GM23338 (cell line): Measurements from ENCODE around the gene TAF15. TPM values are rescaled to one million over a fixed set of nuclear protein-coding genes. Genes with fewer than 3 reads are reported as not detected.

Source experiments
- ATAC-seq: fragments of 200-7000 bp; cut with Tn5 transposase; 3 replicates; pipeline ENCODE4 v1.9.1; 2020
- DNase-seq: peaks from one replicate; pipeline ENCODE4 v3.0.0-alpha.2; 2015; ENCODE audit warnings: low spot score
- H2AFZ ChIP-seq: fragments of 200-600 bp; sonication (generic); 2 replicates; pipeline ENCODE4 v1.8.0; 2016; ENCODE audit warnings: antibody characterized with exemption, mild to moderate bottlenecking, moderate library complexity
- H3F3A ChIP-seq: fragments of 200-600 bp; sonication (generic); replicated peaks from 2 replicates; pipeline ENCODE4 v1.8.0; 2017; ENCODE audit warnings: antibody characterized with exemption, mixed run types, low read depth
- H3K27ac ChIP-seq: fragments of 200-600 bp; sonication (generic); 2 replicates; pipeline ENCODE4 v1.6.1; 2016; ENCODE audit warnings: low read depth
- H3K27me3 ChIP-seq: fragments of 200-600 bp; sonication (generic); 2 replicates; pipeline ENCODE4 v1.8.0; 2016; ENCODE audit warnings: mild to moderate bottlenecking, mixed run types, moderate library complexity; ENCODE audit not compliant: insufficient read depth
- H3K36me3 ChIP-seq: fragments of 200-600 bp; sonication (generic); 2 replicates; pipeline ENCODE4 v1.8.0; 2016; ENCODE audit warnings: mild to moderate bottlenecking; ENCODE audit not compliant: insufficient read depth
- H3K4me1 ChIP-seq: fragments of 200-600 bp; sonication (generic); 2 replicates; pipeline ENCODE4 v1.8.0; 2016; ENCODE audit warnings: mild to moderate bottlenecking, moderate library complexity; ENCODE audit not compliant: insufficient read depth
- H3K4me2 ChIP-seq: fragments of 200-600 bp; sonication (generic); 2 replicates; pipeline ENCODE4 v1.7.1; 2017; ENCODE audit warnings: mixed run types
- H3K4me3 ChIP-seq: fragments of 200-600 bp; sonication (generic); 2 replicates; pipeline ENCODE4 v1.6.1; 2016; ENCODE audit warnings: mixed run types
- H3K79me2 ChIP-seq: fragments of 200-600 bp; sonication (generic); replicated peaks from 2 replicates; pipeline ENCODE4 v1.8.0; 2017; ENCODE audit warnings: mild to moderate bottlenecking; ENCODE audit not compliant: insufficient read depth
- H3K9me2 ChIP-seq: fragments of 200-600 bp; sonication (generic); 2 replicates; pipeline ENCODE4 v1.8.0; 2017; ENCODE audit not compliant: insufficient read depth
- H4K20me1 ChIP-seq: fragments of 200-600 bp; sonication (generic); replicated peaks from 2 replicates; pipeline ENCODE4 v1.8.0; 2017; ENCODE audit warnings: mild to moderate bottlenecking; ENCODE audit not compliant: insufficient read depth
- H3K27ac Mint-ChIP-seq: 2 replicates; pipeline ENCODE4 v1.8.0; 2020; ENCODE audit warnings: inconsistent platforms, mild to moderate bottlenecking, moderate library complexity, mixed read lengths
- H3K27me3 Mint-ChIP-seq: 3 replicates; pipeline ENCODE4 v1.8.0; 2022; ENCODE audit warnings: low read depth, mild to moderate bottlenecking, moderate library complexity, mixed read lengths, inconsistent platforms; ENCODE audit not compliant: insufficient read depth, poor library complexity
- H3K36me3 Mint-ChIP-seq: 3 replicates; pipeline ENCODE4 v1.8.0; 2021; ENCODE audit warnings: low read depth, mild to moderate bottlenecking, inconsistent platforms, moderate library complexity, mixed read lengths
- H3K4me1 Mint-ChIP-seq: 3 replicates; pipeline ENCODE4 v1.8.0; 2020; ENCODE audit warnings: mild to moderate bottlenecking, inconsistent platforms, mixed read lengths
- H3K4me3 Mint-ChIP-seq: 3 replicates; pipeline ENCODE4 v1.8.0; 2021; ENCODE audit warnings: moderate library complexity, mild to moderate bottlenecking, inconsistent platforms, mixed read lengths
- H3K9me3 Mint-ChIP-seq: 3 replicates; pipeline ENCODE4 v1.8.0; 2020; ENCODE audit warnings: moderate library complexity, mild to moderate bottlenecking, inconsistent platforms, mixed read lengths
- CREB1 ChIP-seq: fragments of 250-450 bp; sonication (Bioruptor Pico); IDR thresholded peaks from 2 replicates; pipeline ENCODE4 v1.5.0; 2020; ENCODE audit warnings: low read depth, mild to moderate bottlenecking, moderate library complexity
- CTCF ChIP-seq, 2 experiments: fragments of 200-600 bp in 1 of 2; sonication (generic) in 1 of 2; conservative IDR thresholded peaks; 2 replicates each; pipeline versions ENCODE4 v1.5.1 to v1.6.1; 2016 to 2017; ENCODE audit warnings: antibody characterized with exemption in 2 of 2, low read depth in 2 of 2, mild to moderate bottlenecking in 2 of 2, moderate library complexity in 1 of 2
- ETS1 ChIP-seq: IDR thresholded peaks from 2 replicates; pipeline ENCODE4 v1.6.1; 2016; ENCODE audit warnings: antibody characterized with exemption
- EZH2phosphoT487 ChIP-seq: fragments of 200-600 bp; sonication (generic); IDR thresholded peaks from one replicate; pipeline ENCODE4 v1.8.1; 2018; ENCODE audit warnings: antibody characterized with exemption; ENCODE audit not compliant: unreplicated experiment
- NANOG ChIP-seq: IDR thresholded peaks from 2 replicates; pipeline ENCODE4 v1.6.1; 2016; ENCODE audit warnings: antibody characterized with exemption, borderline replicate concordance
- POLR2AphosphoS5 ChIP-seq: IDR thresholded peaks from 2 replicates; pipeline ENCODE4 v1.6.1; 2016; ENCODE audit warnings: antibody characterized with exemption, low read depth
- REST ChIP-seq: IDR thresholded peaks from one replicate; pipeline ENCODE4 v1.6.1; 2018; ENCODE audit warnings: antibody characterized with exemption; ENCODE audit not compliant: unreplicated experiment
- STAT1 ChIP-seq: IDR thresholded peaks from one replicate; pipeline ENCODE4 v1.6.1; 2016; ENCODE audit warnings: antibody characterized with exemption; ENCODE audit not compliant: unreplicated experiment
- ZNF114 ChIP-seq: fragments of 250-450 bp; sonication (Bioruptor Pico); IDR thresholded peaks from 2 replicates; pipeline ENCODE4 v1.5.0; 2020; ENCODE audit warnings: mild to moderate bottlenecking, moderate library complexity
- ZNF331 ChIP-seq: fragments of 250-450 bp; sonication (Bioruptor Pico); IDR thresholded peaks from 2 replicates; pipeline ENCODE4 v1.5.0; 2020; ENCODE audit warnings: low read depth, mild to moderate bottlenecking, moderate library complexity
- polyA plus RNA-seq: library from polyadenylated mRNA; unstranded; fragments of >200 nt; fragmentation: Nextera tagmentation; extraction: Ambion mirVana; gene quantifications from 2 replicates; pipeline ENCODE4 v1.2.1, GENCODE V29; 2016
- total RNA-seq: library from RNA; depleted of rRNA; stranded (reverse); fragments of >200 nt; shearing (Covaris generic); gene quantifications from 2 replicates; pipeline ENCODE4 v1.2.3, GENCODE V29; 2014
- TF ChIP-seq, protein P1 (sequence below): fragments of 250-450 bp; sonication (Bioruptor Pico); IDR thresholded peaks from 2 replicates; pipeline ENCODE4 v1.5.0; 2020; ENCODE audit warnings: mild to moderate bottlenecking, moderate library complexity

Gene TAF15
- total and polyA plus RNA-seq, 2 experiments from 2014 or later: 33.8 to 109 TPM

- Histone ChIP-seq H3K36me3 (no peaks in the 10 kb centered on the region), H3K4me3 (no peak overlapping the region), H2AFZ (no peak overlapping the region), H3K9me2 (no peaks in the 10 kb centered on the region), H3F3A (peaks cover 11% of the 10 kb centered on the region), H3K79me2 (no peaks in the 10 kb centered on the region), H3K4me2 (no peak overlapping the region), H3K27me3 (peaks cover 56% of the 10 kb centered on the region), H3K27ac (no peak overlapping the region), H4K20me1 (no peaks in the 10 kb centered on the region), H3K4me1 (0 out of 2 replicates have a peak, but pooled peaks cover 5% of the 10 kb centered on the region)
- Mint-ChIP-seq H3K9me3 (no peaks in the 10 kb centered on the region), H3K4me3 (no peak overlapping the region), H3K4me1 (peaks cover 10% of the 10 kb centered on the region; the same call in 2 of the 3 replicates), H3K27ac (no peak overlapping the region), H3K36me3 (no peaks in the 10 kb centered on the region; the same call in 2 of the 3 replicates), H3K27me3 (peaks cover 51% of the 10 kb centered on the region)
- ATAC-seq (no peak), DNase-seq (no peak)
- TF ChIP-seq ZNF331 (CRISPR knock-in tag) (no peak), CREB1 (CRISPR knock-in tag) (no peak), ZNF114 (no peak), STAT1 (no peak), EZH2phosphoT487 (no peak), REST (no peak), CTCF (conservative IDR thresholded peaks at IDR 0.05; ENCODE audit: low read depth in 2 of 2) (no peak), NANOG (no peak), ETS1 (no peak), POLR2AphosphoS5 (no peak)
- TF ChIP-seq, protein P1, sequence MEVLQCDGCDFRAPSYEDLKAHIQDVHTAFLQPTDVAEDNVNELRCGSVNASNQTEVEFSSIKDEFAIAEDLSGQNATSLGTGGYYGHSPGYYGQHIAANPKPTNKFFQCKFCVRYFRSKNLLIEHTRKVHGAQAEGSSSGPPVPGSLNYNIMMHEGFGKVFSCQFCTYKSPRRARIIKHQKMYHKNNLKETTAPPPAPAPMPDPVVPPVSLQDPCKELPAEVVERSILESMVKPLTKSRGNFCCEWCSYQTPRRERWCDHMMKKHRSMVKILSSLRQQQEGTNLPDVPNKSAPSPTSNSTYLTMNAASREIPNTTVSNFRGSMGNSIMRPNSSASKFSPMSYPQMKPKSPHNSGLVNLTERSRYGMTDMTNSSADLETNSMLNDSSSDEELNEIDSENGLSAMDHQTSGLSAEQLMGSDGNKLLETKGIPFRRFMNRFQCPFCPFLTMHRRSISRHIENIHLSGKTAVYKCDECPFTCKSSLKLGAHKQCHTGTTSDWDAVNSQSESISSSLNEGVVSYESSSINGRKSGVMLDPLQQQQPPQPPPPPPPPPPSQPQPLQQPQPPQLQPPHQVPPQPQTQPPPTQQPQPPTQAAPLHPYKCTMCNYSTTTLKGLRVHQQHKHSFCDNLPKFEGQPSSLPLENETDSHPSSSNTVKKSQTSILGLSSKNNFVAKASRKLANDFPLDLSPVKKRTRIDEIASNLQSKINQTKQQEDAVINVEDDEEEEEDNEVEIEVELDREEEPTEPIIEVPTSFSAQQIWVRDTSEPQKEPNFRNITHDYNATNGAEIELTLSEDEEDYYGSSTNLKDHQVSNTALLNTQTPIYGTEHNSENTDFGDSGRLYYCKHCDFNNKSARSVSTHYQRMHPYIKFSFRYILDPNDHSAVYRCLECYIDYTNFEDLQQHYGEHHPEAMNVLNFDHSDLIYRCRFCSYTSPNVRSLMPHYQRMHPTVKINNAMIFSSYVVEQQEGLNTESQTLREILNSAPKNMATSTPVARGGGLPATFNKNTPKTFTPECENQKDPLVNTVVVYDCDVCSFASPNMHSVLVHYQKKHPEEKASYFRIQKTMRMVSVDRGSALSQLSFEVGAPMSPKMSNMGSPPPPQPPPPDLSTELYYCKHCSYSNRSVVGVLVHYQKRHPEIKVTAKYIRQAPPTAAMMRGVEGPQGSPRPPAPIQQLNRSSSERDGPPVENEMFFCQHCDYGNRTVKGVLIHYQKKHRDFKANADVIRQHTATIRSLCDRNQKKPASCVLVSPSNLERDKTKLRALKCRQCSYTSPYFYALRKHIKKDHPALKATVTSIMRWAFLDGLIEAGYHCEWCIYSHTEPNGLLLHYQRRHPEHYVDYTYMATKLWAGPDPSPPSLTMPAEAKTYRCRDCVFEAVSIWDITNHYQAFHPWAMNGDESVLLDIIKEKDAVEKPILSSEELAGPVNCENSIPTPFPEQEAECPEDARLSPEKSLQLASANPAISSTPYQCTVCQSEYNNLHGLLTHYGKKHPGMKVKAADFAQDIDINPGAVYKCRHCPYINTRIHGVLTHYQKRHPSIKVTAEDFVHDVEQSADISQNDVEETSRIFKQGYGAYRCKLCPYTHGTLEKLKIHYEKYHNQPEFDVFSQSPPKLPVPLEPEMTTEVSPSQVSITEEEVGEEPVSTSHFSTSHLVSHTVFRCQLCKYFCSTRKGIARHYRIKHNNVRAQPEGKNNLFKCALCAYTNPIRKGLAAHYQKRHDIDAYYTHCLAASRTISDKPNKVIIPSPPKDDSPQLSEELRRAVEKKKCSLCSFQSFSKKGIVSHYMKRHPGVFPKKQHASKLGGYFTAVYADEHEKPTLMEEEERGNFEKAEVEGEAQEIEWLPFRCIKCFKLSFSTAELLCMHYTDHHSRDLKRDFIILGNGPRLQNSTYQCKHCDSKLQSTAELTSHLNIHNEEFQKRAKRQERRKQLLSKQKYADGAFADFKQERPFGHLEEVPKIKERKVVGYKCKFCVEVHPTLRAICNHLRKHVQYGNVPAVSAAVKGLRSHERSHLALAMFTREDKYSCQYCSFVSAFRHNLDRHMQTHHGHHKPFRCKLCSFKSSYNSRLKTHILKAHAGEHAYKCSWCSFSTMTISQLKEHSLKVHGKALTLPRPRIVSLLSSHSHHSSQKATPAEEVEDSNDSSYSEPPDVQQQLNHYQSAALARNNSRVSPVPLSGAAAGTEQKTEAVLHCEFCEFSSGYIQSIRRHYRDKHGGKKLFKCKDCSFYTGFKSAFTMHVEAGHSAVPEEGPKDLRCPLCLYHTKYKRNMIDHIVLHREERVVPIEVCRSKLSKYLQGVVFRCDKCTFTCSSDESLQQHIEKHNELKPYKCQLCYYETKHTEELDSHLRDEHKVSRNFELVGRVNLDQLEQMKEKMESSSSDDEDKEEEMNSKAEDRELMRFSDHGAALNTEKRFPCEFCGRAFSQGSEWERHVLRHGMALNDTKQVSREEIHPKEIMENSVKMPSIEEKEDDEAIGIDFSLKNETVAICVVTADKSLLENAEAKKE (CRISPR knock-in tag): no peak
Observed at GRCh38 chr17:35797918-35798317, 11.4 kb upstream of the TAF15 start.
